RWPE1 (cell line): ENCODE data around the gene BBS2.

ENCODE experiments used
- CTCF ChIA-PET: fragments of 350-600 bp; sonication (Branson Sonifier 250); formaldehyde crosslinking; extraction: SDS; loops from one replicate; lab custom pipeline; 2021; lab: Yijun Ruan, JAX
- POLR2A ChIA-PET: fragments of 400-600 bp; formaldehyde crosslinking; extraction: SDS; loops from one replicate; lab custom pipeline; 2020; ENCODE audit warnings: antibody characterized with exemption; ENCODE audit not compliant: low non-redundant PET; lab: Yijun Ruan, JAX
- DNase-seq: peaks from one replicate; pipeline ENCODE4 v3.0.0; 2012; ENCODE audit warnings: low spot score
- H3K27ac ChIP-seq: fragments of 450-650 bp; 2 replicates; pipeline ENCODE4 v1.5.1; 2017
- TF ChIP-seq, protein P1 (sequence below): fragments of 450-650 bp; conservative IDR thresholded peaks from 2 replicates; pipeline ENCODE4 v1.5.1; 2017; ENCODE audit warnings: low read depth, mild to moderate bottlenecking

BBS2 gene

GRCh38 chr16:56558024-56558747 is 38.4 kb upstream of the BBS2 start:
- POLR2A ChIA-PET: interaction anchor here (1.0 kb wide), 1 partner anchor 50 kb away, joined by 3 read pairs; the partner anchor contains the start of gene MT2A
- peak overlapping the region; percentile 59 for H3K27ac ChIP-seq
- CTCF ChIA-PET: no interaction called here
- TF ChIP-seq, protein P1, sequence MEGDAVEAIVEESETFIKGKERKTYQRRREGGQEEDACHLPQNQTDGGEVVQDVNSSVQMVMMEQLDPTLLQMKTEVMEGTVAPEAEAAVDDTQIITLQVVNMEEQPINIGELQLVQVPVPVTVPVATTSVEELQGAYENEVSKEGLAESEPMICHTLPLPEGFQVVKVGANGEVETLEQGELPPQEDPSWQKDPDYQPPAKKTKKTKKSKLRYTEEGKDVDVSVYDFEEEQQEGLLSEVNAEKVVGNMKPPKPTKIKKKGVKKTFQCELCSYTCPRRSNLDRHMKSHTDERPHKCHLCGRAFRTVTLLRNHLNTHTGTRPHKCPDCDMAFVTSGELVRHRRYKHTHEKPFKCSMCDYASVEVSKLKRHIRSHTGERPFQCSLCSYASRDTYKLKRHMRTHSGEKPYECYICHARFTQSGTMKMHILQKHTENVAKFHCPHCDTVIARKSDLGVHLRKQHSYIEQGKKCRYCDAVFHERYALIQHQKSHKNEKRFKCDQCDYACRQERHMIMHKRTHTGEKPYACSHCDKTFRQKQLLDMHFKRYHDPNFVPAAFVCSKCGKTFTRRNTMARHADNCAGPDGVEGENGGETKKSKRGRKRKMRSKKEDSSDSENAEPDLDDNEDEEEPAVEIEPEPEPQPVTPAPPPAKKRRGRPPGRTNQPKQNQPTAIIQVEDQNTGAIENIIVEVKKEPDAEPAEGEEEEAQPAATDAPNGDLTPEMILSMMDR: no peak
- peak; percentile 94 for DNase-seq

DNA sequence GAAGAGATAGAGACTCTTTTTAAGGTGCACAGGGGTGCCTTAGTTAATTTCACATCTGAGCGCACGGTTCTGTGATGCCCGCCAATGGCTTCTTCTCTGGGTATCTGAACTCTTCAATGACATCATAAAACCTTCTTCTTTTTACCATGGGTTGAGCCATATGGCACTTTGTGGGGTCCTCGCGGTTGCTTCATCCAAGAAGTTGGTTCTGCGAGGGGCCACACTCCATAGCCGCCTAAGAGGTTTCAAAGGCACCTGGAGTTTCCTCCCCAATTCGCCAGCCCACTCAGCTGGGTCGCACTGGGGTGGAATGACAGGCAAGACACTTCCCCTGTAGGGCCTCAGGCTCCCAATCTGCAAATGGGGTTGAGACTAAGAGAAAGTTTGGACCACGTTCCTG is 34.6 kb upstream of the BBS2 start:
- CTCF ChIA-PET: no interaction called here
- H3K27ac ChIP-seq: no peak overlapping the region

DNA sequence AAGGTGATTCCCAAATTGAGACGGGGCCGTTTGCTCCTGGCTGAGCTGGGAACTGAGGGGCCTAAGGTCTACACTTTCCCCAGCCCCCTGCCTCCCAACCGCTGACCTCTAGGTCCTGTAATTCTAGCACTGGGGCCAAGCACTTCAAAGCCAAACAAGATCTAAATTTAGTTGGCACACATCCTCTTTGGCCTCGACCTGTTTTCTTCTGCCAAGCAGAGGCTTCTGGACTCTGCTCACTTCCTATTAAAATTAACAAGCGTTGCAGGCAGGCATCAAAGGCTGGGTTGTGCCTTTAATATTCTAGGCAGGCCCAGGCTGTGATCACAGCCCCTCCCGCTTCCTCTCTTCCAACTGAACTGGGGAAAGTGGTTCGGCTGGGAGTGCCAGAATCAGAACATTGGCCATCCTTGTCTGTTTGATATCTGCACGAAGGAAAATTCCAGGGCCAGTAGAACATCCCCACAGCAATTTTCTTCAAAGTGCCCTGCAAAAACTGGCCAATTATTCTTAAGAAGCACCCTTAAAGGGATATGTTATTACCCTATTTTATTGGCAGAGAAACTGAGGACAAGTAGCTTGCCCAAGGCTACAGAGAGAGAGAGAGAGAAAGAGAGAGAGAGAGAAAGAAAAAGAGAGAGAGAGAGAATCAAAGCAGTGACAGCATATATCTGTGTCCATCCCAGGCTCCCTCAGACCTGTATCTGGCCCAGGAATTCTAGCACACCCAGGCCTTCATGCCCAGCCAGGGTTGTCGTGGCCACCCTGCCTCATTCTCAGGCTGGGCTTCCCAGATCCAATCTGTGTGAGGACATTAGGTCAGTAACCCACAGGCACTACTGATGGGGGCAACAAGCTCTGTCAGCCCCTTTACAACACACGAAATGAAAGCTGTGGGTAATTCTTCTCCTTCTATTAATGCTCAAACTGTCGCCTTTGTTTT is 32.2 kb upstream of the BBS2 start:
- TF ChIP-seq, protein P1: no peak
- CTCF ChIA-PET: no interaction called here
- POLR2A ChIA-PET: no interaction called here
- DNase-seq: no peak
- H3K27ac ChIP-seq: peak overlapping the region; percentile 61

More for the DNA sequence above, 34.6 kb upstream of the BBS2 start:
- no peak for DNase-seq
- TF ChIP-seq, protein P1: no peak
- POLR2A ChIA-PET: no interaction called here

DNA sequence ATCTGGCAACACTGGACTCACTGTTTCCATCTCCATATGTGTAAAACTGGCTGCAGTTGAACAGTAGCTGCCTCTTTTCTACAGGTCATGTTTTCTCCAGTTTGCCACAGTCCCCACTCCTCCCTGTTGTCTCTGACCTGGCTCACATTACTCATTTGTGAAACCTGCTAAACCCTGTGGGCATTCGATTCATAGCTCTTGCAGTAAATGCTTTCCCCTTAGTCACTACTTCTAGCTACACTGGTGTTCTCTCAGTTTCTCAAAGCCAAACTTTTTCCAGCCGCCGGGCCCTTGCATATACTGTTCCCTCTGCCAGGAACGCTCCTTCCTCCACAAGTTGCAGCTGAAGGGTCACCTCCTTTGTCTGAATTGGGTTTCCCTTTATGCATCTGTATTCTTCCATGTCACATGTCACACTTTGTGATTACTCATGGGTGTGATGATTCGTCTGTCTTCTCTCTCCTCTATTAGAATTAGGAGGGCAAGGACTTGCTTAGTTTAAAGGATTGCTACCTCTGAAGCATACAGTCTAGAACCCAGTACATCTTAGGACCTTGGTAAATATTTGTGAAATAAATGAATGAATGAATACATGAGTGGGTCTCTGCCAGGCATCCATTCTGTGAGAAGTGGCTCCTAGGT is 30.0 kb upstream of the BBS2 start:
- ChIA-PET CTCF (no interaction called here), POLR2A (no interaction called here)
- TF ChIP-seq, protein P1: no peak
- no peak overlapping the region for H3K27ac ChIP-seq
- no peak for DNase-seq

DNA sequence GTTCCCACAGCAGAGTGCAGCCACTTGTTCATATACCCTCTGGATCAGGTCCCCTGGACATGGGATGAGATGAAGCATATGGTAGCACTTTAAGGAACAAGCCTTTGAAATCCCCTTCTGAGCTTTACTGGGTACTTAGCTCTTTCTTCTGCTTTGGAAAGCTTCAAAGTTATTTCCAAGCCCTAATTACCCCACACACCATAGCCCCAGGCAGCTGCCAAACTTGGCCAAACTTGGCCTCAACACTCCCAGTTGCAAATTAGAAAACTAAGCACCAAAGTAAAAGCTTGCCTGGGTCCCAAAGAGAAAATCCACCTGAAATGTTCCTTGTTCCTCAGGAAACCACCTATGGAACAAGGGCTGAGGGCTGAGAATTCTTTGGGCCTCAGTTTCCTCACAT is 29.3 kb upstream of the BBS2 start:
- no peak overlapping the region for H3K27ac ChIP-seq
- TF ChIP-seq, protein P1: no peak
- POLR2A ChIA-PET: no interaction called here
- DNase-seq: no peak
- CTCF ChIA-PET: no interaction called here
